Measurements from ENCODE around the gene REC8.

DNA sequence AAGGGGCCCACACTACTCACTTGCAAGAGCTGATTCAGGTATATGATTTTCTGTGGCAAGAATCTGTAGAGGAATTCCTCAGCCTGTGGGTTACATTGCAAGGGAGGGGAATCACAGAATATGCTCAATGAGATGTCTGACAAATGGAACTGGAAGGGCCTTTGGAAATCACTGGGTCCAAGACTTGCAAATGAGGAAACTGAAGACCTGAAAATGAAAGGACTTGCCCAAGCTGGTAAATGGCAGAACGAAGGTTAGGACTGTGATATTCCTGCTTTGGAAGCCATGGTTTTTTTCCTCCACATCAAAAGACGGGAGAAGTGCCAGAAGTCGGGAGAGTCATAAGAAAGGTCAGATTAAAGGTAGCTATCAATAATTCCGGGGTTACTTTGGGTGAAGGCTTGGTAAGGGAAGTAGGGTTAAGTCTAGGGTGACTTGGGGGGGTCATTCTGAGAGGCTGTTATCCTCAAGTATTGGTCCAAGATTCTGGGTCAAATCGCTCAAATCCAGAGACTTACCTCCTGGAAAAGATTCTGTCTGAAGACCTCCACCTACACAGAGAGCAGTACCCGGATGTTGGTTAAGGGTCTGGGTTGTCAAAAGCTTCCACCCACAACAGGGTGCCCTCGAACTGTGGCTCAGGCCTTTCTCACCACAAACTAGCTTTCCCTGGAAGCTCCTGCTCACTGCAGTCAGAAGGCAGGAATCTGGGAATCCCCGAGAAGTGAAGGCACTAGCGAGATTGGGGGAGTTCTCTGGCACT lies 26.0 kb upstream of the REC8 start:
- TF ChIP-seq, protein P1, sequence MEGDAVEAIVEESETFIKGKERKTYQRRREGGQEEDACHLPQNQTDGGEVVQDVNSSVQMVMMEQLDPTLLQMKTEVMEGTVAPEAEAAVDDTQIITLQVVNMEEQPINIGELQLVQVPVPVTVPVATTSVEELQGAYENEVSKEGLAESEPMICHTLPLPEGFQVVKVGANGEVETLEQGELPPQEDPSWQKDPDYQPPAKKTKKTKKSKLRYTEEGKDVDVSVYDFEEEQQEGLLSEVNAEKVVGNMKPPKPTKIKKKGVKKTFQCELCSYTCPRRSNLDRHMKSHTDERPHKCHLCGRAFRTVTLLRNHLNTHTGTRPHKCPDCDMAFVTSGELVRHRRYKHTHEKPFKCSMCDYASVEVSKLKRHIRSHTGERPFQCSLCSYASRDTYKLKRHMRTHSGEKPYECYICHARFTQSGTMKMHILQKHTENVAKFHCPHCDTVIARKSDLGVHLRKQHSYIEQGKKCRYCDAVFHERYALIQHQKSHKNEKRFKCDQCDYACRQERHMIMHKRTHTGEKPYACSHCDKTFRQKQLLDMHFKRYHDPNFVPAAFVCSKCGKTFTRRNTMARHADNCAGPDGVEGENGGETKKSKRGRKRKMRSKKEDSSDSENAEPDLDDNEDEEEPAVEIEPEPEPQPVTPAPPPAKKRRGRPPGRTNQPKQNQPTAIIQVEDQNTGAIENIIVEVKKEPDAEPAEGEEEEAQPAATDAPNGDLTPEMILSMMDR (IDR thresholded peaks at IDR 0.05): no peak
- no peak for TF ChIP-seq POLR2A (IDR thresholded peaks at IDR 0.05)

All from ovary (tissue), 3 donors.